ENCODE results near the gene ZBTB22.

- TF ChIP-seq CTCF (IDR thresholded peaks at IDR 0.05), result no peak
- no peak for TF ChIP-seq POLR2AphosphoS5 (IDR thresholded peaks at IDR 0.05)
Measured at GRCh38 chr6:33306356-33306755, 11.2 kb downstream of the ZBTB22 start.

Measured in breast epithelium (tissue), 3 donors.